Brain microvascular endothelial cell (primary cell): ENCODE measurements around the gene TLR7.

Experiments used
- DNase-seq: peaks from one replicate; pipeline ENCODE4 v3.0.0-alpha.2; 2020
- H3K27ac ChIP-seq: fragments of 250-450 bp; sonication (Bioruptor Pico); 2 replicates; pipeline ENCODE4 v1.5.1; 2020; ENCODE audit warnings: mild to moderate bottlenecking, moderate library complexity
- H3K27me3 ChIP-seq: fragments of 250-450 bp; sonication (Bioruptor Pico); replicated peaks from 2 replicates; pipeline ENCODE4 v1.5.1; 2020; ENCODE audit warnings: mild to moderate bottlenecking
- H3K36me3 ChIP-seq: fragments of 250-450 bp; sonication (Bioruptor Pico); replicated peaks from 2 replicates; pipeline ENCODE4 v1.5.1; 2020; ENCODE audit warnings: mild to moderate bottlenecking
- H3K4me3 ChIP-seq: 2 replicates; pipeline ENCODE4 v1.5.1; 2011; ENCODE audit warnings: low read depth, mild to moderate bottlenecking, control low read depth, low read length, moderate library complexity
- CTCF ChIP-seq: IDR thresholded peaks from 2 replicates; pipeline ENCODE4 v1.5.1; 2011; ENCODE audit warnings: low read depth, mild to moderate bottlenecking, moderate library complexity, low read length, control low read depth, inconsistent platforms; ENCODE audit errors: missing control alignments
- in situ Hi-C: cut with HindIII; loops from 2 replicates; pipeline ENCODE4 v1.10.0; 2017; ENCODE audit warnings: low sequenced_read_pairs, low pct_ligation_motif_present

The TLR7 gene

GRCh38 chrX:12867685-12868084, 813 bp downstream of the TLR7 start:
- Histone ChIP-seq H3K27me3 (no peaks in the 10 kb centered on the region), H3K27ac (no peak overlapping the region), H3K4me3 (no peak overlapping the region), H3K36me3 (no peaks in the 10 kb centered on the region)
- in situ Hi-C loops = no loop called here
- no peak for TF ChIP-seq CTCF
- DNase-seq = no peak

- H3K36me3 ChIP-seq = no peaks in the 10 kb centered on the region
- in situ Hi-C loops = no loop called here
- DNase-seq = no peak
- no peaks in the 10 kb centered on the region for H3K27me3 ChIP-seq
- no peak for TF ChIP-seq CTCF
- H3K27ac ChIP-seq = no peak overlapping the region
- no peak overlapping the region for H3K4me3 ChIP-seq
Observed at GRCh38 chrX:12868747-12869146, 1.9 kb downstream of the TLR7 start.

DNA sequence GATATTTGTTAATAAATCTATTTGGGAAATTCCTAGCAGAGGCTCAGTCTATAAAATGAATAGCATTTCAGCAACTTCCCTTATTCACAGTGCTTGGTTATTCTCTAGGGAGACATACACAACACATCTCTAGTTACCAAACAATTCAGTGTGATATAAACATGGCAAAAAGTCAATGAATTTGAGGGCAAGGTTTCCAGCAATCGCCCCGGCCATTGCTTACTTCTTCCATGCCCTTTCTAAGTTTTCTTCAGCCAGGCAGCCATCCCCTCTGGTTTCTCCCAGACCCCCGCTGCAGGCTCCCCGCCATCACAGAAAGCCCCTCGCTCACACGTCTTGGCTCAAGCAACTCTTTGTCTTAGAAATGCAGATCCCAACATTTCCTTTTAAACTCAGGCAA, 4.4 kb downstream of the TLR7 start:
- TF ChIP-seq CTCF = no peak
- DNase-seq = no peak
- in situ Hi-C loops = no loop called here
- no peak overlapping the region for H3K27ac ChIP-seq
- no peak overlapping the region for H3K4me3 ChIP-seq
- H3K36me3 ChIP-seq = no peaks in the 10 kb centered on the region
- no peaks in the 10 kb centered on the region for H3K27me3 ChIP-seq

DNA sequence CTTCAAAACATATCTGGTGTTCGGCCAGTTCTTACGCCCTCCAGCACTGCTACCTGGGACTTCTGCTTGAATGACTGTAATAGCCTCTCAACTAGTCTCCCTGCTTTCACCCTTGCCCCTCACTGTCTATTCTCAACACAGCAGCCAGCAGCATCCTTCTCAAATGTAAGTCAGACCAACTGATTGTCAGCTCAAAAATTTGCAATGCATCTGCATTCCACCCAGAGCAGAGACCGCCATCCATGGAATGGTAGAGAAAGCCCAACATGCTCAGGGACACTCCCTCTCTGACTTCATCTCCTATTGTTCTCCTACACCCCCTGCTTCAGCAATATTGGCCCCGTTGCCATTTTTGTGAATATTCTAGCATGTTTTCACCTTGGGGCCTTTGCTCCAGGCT, 5.9 kb downstream of the TLR7 start:
- no peak for DNase-seq
- in situ Hi-C loops = no loop called here
- Histone ChIP-seq H3K27ac (no peak overlapping the region), H3K27me3 (no peaks in the 10 kb centered on the region), H3K36me3 (no peaks in the 10 kb centered on the region), H3K4me3 (no peak overlapping the region)
- no peak for TF ChIP-seq CTCF

GRCh38 chrX:12874581-12874980, 7.7 kb downstream of the TLR7 start:
- no peak for TF ChIP-seq CTCF
- no peak for DNase-seq
- Histone ChIP-seq H3K27me3 (no peaks in the 10 kb centered on the region), H3K36me3 (no peaks in the 10 kb centered on the region), H3K4me3 (no peak overlapping the region), H3K27ac (no peak overlapping the region)
- in situ Hi-C loops = no loop called here

- H3K27ac ChIP-seq = no peak overlapping the region
- no peaks in the 10 kb centered on the region for H3K36me3 ChIP-seq
- H3K27me3 ChIP-seq = no peaks in the 10 kb centered on the region
- no peak for TF ChIP-seq CTCF
- H3K4me3 ChIP-seq = no peak overlapping the region
- in situ Hi-C loops = no loop called here
- no peak for DNase-seq
Observed at GRCh38 chrX:12877386-12877785, 10.5 kb downstream of the TLR7 start.
